Measurements from ENCODE around the gene PCDHA8. TPM values are rescaled to one million over a fixed set of nuclear protein-coding genes. Genes with fewer than 3 reads are reported as not detected.
"Not testable (repeated sequence)": the region's sequence is repeated elsewhere in the genome, so short reads cannot be mapped to it uniquely, and the experiment has no call there.

The PCDHA8 gene
- polyA plus RNA-seq, 1 donor from 2014 or later = 0.66 TPM

DNA sequence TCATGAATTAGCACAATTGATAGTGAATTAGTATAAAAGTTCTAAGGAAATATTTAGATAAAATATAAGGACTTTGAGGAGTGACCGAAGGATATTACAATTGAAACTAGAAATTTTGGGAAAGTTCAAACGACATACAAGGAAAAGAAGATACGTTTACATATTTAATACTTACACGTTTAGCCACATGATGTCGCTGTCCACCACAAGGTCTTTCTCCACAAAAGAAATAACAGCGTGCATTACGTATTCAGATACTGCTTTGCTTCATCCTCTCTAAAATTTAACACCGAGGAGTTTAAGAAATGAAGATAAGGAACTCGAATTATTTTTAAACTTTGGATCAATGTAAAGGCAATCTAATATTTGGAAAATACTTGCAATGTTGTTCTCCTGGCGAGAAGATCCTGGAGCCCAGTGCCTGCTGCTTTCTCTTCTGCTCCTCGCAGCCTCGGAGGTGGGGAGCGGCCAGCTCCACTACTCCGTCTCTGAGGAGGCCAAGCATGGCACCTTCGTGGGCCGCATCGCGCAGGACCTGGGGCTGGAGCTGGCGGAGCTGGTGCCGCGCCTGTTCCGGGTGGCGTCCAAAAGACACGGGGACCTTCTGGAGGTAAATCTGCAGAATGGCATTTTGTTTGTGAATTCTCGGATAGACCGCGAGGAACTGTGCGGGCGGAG lies 40.0 kb upstream of the PCDHA8 start, which contains the start of gene PCDHA3:
TSS of gene PCDHA3 (plus strand) at position 242 of the 678 bp plus-strand sequence.
- Histone ChIP-seq H3K79me2 (replicated peaks; ENCODE audit: insufficient read depth, low read length) (peaks cover 22% of the 10 kb centered on the region), H3K4me2 (ENCODE audit: low read length) (no peak within 1 kb of the TSS), H3K27me3 (ENCODE audit: insufficient read depth, low read depth, low read length) (no peaks in the 10 kb centered on the region), H3K9ac (ENCODE audit: low read length) (no peak within 1 kb of the TSS), H3K27ac (ENCODE audit: low read length) (no peak within 1 kb of the TSS), H2AFZ (ENCODE audit: low read depth, low read length) (no peak within 1 kb of the TSS), H3K9me2 (ENCODE audit: insufficient read depth, low read length) (no peaks in the 10 kb centered on the region), H3K4me3 (ENCODE audit: low read length) (no peak within 1 kb of the TSS), H3K9me3 (ENCODE audit: low read length) (peaks cover 54% of the 10 kb centered on the region), H3F3A (ENCODE audit: insufficient read depth, low read length, poor library complexity, severe bottlenecking) (no peaks in the 10 kb centered on the region), H3K36me3 (ENCODE audit: insufficient read depth, low read length) (peaks cover 35% of the 10 kb centered on the region), H4K20me1 (ENCODE audit: insufficient read depth) (no peaks in the 10 kb centered on the region)
- TF ChIP-seq, protein P1, sequence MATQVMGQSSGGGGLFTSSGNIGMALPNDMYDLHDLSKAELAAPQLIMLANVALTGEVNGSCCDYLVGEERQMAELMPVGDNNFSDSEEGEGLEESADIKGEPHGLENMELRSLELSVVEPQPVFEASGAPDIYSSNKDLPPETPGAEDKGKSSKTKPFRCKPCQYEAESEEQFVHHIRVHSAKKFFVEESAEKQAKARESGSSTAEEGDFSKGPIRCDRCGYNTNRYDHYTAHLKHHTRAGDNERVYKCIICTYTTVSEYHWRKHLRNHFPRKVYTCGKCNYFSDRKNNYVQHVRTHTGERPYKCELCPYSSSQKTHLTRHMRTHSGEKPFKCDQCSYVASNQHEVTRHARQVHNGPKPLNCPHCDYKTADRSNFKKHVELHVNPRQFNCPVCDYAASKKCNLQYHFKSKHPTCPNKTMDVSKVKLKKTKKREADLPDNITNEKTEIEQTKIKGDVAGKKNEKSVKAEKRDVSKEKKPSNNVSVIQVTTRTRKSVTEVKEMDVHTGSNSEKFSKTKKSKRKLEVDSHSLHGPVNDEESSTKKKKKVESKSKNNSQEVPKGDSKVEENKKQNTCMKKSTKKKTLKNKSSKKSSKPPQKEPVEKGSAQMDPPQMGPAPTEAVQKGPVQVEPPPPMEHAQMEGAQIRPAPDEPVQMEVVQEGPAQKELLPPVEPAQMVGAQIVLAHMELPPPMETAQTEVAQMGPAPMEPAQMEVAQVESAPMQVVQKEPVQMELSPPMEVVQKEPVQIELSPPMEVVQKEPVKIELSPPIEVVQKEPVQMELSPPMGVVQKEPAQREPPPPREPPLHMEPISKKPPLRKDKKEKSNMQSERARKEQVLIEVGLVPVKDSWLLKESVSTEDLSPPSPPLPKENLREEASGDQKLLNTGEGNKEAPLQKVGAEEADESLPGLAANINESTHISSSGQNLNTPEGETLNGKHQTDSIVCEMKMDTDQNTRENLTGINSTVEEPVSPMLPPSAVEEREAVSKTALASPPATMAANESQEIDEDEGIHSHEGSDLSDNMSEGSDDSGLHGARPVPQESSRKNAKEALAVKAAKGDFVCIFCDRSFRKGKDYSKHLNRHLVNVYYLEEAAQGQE (IDR thresholded peaks at IDR 0.05; ENCODE audit: borderline replicate concordance) = no peak
- TF ChIP-seq POLR2AphosphoS5 (IDR thresholded peaks at IDR 0.05) = no peak
- no peak for TF ChIP-seq SMC3 (conservative IDR thresholded peaks at IDR 0.05; ENCODE audit: poor library complexity)
- no peak for TF ChIP-seq RAD21 (conservative IDR thresholded peaks at IDR 0.05)
- TF ChIP-seq, protein P2, sequence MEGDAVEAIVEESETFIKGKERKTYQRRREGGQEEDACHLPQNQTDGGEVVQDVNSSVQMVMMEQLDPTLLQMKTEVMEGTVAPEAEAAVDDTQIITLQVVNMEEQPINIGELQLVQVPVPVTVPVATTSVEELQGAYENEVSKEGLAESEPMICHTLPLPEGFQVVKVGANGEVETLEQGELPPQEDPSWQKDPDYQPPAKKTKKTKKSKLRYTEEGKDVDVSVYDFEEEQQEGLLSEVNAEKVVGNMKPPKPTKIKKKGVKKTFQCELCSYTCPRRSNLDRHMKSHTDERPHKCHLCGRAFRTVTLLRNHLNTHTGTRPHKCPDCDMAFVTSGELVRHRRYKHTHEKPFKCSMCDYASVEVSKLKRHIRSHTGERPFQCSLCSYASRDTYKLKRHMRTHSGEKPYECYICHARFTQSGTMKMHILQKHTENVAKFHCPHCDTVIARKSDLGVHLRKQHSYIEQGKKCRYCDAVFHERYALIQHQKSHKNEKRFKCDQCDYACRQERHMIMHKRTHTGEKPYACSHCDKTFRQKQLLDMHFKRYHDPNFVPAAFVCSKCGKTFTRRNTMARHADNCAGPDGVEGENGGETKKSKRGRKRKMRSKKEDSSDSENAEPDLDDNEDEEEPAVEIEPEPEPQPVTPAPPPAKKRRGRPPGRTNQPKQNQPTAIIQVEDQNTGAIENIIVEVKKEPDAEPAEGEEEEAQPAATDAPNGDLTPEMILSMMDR (IDR thresholded peaks at IDR 0.05; ENCODE audit: poor library complexity, severe bottlenecking) = no peak
- TF ChIP-seq EP300 (conservative IDR thresholded peaks at IDR 0.05; ENCODE audit: poor library complexity, severe bottlenecking) = no peak
- TF ChIP-seq EZH2 (IDR thresholded peaks at IDR 0.05; ENCODE audit: borderline replicate concordance, insufficient read depth, low read length, poor library complexity, severe bottlenecking) = no peak
- no peak for TF ChIP-seq TAF1 (IDR thresholded peaks at IDR 0.05; ENCODE audit: low read depth)
- no peak for TF ChIP-seq MXI1 (conservative IDR thresholded peaks at IDR 0.05; ENCODE audit: poor library complexity, severe bottlenecking)

DNA sequence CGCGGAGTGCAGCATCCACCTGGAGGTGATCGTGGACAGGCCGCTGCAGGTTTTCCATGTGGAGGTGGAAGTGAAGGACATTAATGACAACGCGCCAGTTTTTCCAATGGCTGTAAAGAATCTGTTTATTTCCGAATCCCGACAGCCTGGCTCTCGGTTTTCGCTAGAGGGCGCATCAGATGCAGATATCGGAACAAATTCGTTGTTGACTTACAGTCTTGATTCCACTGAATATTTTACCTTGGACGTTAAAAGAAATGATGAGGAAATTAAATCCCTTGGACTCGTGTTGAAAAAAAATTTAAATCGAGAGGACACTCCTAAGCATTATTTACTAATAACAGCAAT lies 39.5 kb upstream of the PCDHA8 start:
- H4K20me1 ChIP-seq (ENCODE audit: insufficient read depth) = no peaks in the 10 kb centered on the region
- TF ChIP-seq EP300 (conservative IDR thresholded peaks at IDR 0.05; ENCODE audit: poor library complexity, severe bottlenecking) = no peak
- TF ChIP-seq, protein P1 (IDR thresholded peaks at IDR 0.05; ENCODE audit: borderline replicate concordance) = no peak
- TF ChIP-seq, protein P2 (IDR thresholded peaks at IDR 0.05; ENCODE audit: poor library complexity, severe bottlenecking) = no peak
- H3K9ac ChIP-seq (ENCODE audit: low read length) = no peak overlapping the region
- H3F3A ChIP-seq (ENCODE audit: insufficient read depth, low read length, poor library complexity, severe bottlenecking) = no peaks in the 10 kb centered on the region
- no peak overlapping the region for H3K27ac ChIP-seq (ENCODE audit: low read length)
- H3K9me3 ChIP-seq (ENCODE audit: low read length) = peaks cover 49% of the 10 kb centered on the region
- H3K27me3 ChIP-seq (ENCODE audit: insufficient read depth, low read depth, low read length) = no peaks in the 10 kb centered on the region
- H3K4me3 ChIP-seq (ENCODE audit: low read length) = no peak overlapping the region
- no peaks in the 10 kb centered on the region for H3K9me2 ChIP-seq (ENCODE audit: insufficient read depth, low read length)
- H2AFZ ChIP-seq (ENCODE audit: low read depth, low read length) = no peak overlapping the region
- peaks cover 24% of the 10 kb centered on the region for H3K79me2 ChIP-seq (replicated peaks; ENCODE audit: insufficient read depth, low read length)
- H3K4me2 ChIP-seq (ENCODE audit: low read length) = no peak overlapping the region
- H3K36me3 ChIP-seq (ENCODE audit: insufficient read depth, low read length) = peaks cover 30% of the 10 kb centered on the region

DNA sequence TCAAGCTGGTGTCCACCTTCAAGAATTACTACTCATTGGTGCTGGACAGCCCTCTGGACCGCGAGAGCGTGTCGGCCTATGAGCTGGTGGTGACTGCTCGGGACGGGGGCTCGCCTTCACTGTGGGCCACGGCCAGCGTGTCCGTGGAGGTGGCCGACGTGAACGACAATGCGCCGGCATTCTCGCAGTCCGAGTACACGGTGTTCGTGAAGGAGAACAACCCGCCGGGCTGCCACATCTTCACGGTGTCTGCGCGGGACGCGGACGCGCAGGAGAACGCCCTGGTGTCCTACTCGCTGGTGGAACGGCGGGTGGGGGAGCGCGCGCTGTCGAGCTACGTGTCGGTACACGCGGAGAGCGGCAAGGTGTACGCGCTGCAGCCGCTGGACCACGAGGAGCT lies 38.6 kb upstream of the PCDHA8 start:
- peaks cover 22% of the 10 kb centered on the region for H3K79me2 ChIP-seq (replicated peaks; ENCODE audit: insufficient read depth, low read length)
- not testable (repeated sequence) for H4K20me1 ChIP-seq (ENCODE audit: insufficient read depth); H3K27ac ChIP-seq (ENCODE audit: low read length); H3K27me3 ChIP-seq (ENCODE audit: insufficient read depth, low read depth, low read length); H3K4me2 ChIP-seq (ENCODE audit: low read length); H2AFZ ChIP-seq (ENCODE audit: low read depth, low read length); H3F3A ChIP-seq (ENCODE audit: insufficient read depth, low read length, poor library complexity, severe bottlenecking); H3K4me3 ChIP-seq (ENCODE audit: low read length); H3K9me2 ChIP-seq (ENCODE audit: insufficient read depth, low read length); H3K9ac ChIP-seq (ENCODE audit: low read length)
- H3K36me3 ChIP-seq (ENCODE audit: insufficient read depth, low read length) = peaks cover 23% of the 10 kb centered on the region
- H3K9me3 ChIP-seq (ENCODE audit: low read length) = peaks cover 40% of the 10 kb centered on the region
